ENCODE measurements around the gene TRABD2B. TPM values are rescaled to one million over a fixed set of nuclear protein-coding genes. Genes with fewer than 3 reads are reported as not detected.

Gene TRABD2B
- total RNA-seq, 1 donor from 2014 or later = 11.2 TPM

- DNase-seq (ENCODE audit: low spot score) = no peak
Measured at GRCh38 chr1:47935856-47936255, 61.3 kb downstream of the TRABD2B start.

GRCh38 chr1:47935163-47935562 is 62.0 kb downstream of the TRABD2B start:
- DNase-seq (ENCODE audit: low spot score) = no peak

- DNase-seq (ENCODE audit: low spot score) = peak; percentile 80
Measured at GRCh38 chr1:47934243-47934805, 62.9 kb downstream of the TRABD2B start.

- DNase-seq (ENCODE audit: low spot score) = no peak
Measured at GRCh38 chr1:47932743-47933142, 64.4 kb downstream of the TRABD2B start.

GRCh38 chr1:47931395-47931794 is 65.8 kb downstream of the TRABD2B start:
- peak; percentile 43 for DNase-seq (ENCODE audit: low spot score)

GRCh38 chr1:47930210-47930840 is 66.9 kb downstream of the TRABD2B start:
- DNase-seq (ENCODE audit: low spot score) = no peak

GRCh38 chr1:47927165-47927564 is 70.0 kb downstream of the TRABD2B start:
- DNase-seq (ENCODE audit: low spot score) = no peak

- no peak for DNase-seq (ENCODE audit: low spot score)
Measured at GRCh38 chr1:47926461-47926999, 70.7 kb downstream of the TRABD2B start.

GRCh38 chr1:47924270-47925048 is 72.7 kb downstream of the TRABD2B start:
- no peak for DNase-seq (ENCODE audit: low spot score)

GRCh38 chr1:47921935-47922415 is 75.2 kb downstream of the TRABD2B start:
- no peak for DNase-seq (ENCODE audit: low spot score)

GRCh38 chr1:47919113-47919833 is 77.9 kb downstream of the TRABD2B start:
- DNase-seq (ENCODE audit: low spot score) = no peak

- DNase-seq (ENCODE audit: low spot score) = peak; percentile 79
Measured at GRCh38 chr1:47918257-47918867, 78.8 kb downstream of the TRABD2B start.

- DNase-seq (ENCODE audit: low spot score) = no peak
Measured at GRCh38 chr1:47917687-47918086, 79.5 kb downstream of the TRABD2B start.

GRCh38 chr1:47915677-47916353 is 81.4 kb downstream of the TRABD2B start:
- DNase-seq (ENCODE audit: low spot score) = no peak

GRCh38 chr1:47914952-47915676 is 82.1 kb downstream of the TRABD2B start:
- DNase-seq (ENCODE audit: low spot score) = no peak

- DNase-seq (ENCODE audit: low spot score) = peak; percentile 29
Measured at GRCh38 chr1:47914218-47914938, 82.8 kb downstream of the TRABD2B start.

GRCh38 chr1:47913225-47913823 is 83.9 kb downstream of the TRABD2B start:
- peak; percentile 35 for DNase-seq (ENCODE audit: low spot score)

- no peak for DNase-seq (ENCODE audit: low spot score)
Measured at GRCh38 chr1:47912756-47913155, 84.4 kb downstream of the TRABD2B start.

GRCh38 chr1:47911892-47912291 is 85.3 kb downstream of the TRABD2B start:
- DNase-seq (ENCODE audit: low spot score) = no peak

Measured in mucosa of gallbladder (tissue), 1 donor.